Breast epithelium (tissue), 4 donors: ENCODE measurements around the gene METAP1. TPM values are rescaled to one million over a fixed set of nuclear protein-coding genes. Genes with fewer than 3 reads are reported as not detected.
A peak's percentile ranks its signal among the peaks of the same experiment; 100 is the strongest.

ENCODE experiments used
- DNase-seq, 2 donors: peaks; one replicate each; pipeline ENCODE4 v3.0.0-alpha.2; 2019; ENCODE audit warnings: low spot score in 2 of 2
- H3K27ac ChIP-seq, 2 donors: fragments of 200-600 bp; sonication (generic) in 1 of 2; one replicate each; pipeline ENCODE4 v1.5.1; 2016 to 2019; ENCODE audit warnings: mild to moderate bottlenecking in 1 of 2
- H3K27me3 ChIP-seq, 2 donors: fragments of 200-600 bp; sonication (generic) in 1 of 2; one replicate each; pipeline versions ENCODE4 v1.5.1 to v1.6.0; 2017 to 2019; ENCODE audit warnings: control low read depth in 1 of 2, mild to moderate bottlenecking in 1 of 2
- H3K36me3 ChIP-seq: fragments of 200-600 bp; one replicate; pipeline ENCODE4 v1.5.1; 2019
- H3K4me1 ChIP-seq, 2 donors: fragments of 200-600 bp; sonication (generic); one replicate each; pipeline ENCODE4 v1.5.1; 2016 to 2019; ENCODE audit warnings: control low read depth in 1 of 2
- H3K4me3 ChIP-seq, 3 donors: fragments of 200-600 bp; sonication (generic); 1 replicate in 2 of 3; 2 replicates in 1 of 3; pipeline ENCODE4 v1.5.1; 2016 to 2019; ENCODE audit warnings: mild to moderate bottlenecking in 3 of 3, moderate library complexity in 2 of 3
- H3K9me3 ChIP-seq, 2 donors: fragments of 200-600 bp; sonication (generic) in 1 of 2; one replicate each; pipeline ENCODE4 v1.5.1; 2016 to 2019; ENCODE audit warnings: control low read depth in 1 of 2
- POLR2A ChIP-seq: fragments of 450-650 bp; IDR thresholded peaks from one replicate; pipeline ENCODE4 v1.6.1; 2016; ENCODE audit warnings: antibody characterized with exemption, mild to moderate bottlenecking, moderate library complexity
- POLR2AphosphoS5 ChIP-seq, 3 donors: sonication (generic); formaldehyde crosslinking; IDR thresholded peaks; one replicate each; pipeline ENCODE4 v1.6.1; 2017; ENCODE audit warnings: antibody characterized with exemption in 3 of 3
- intact Hi-C: fragments of 100-400 bp; cut with DNase I; formaldehyde crosslinking; loops from one replicate; pipeline ENCODE4 v1.15.1; 2023; ENCODE audit warnings: low total_unique reads
- total RNA-seq, 3 donors: library from RNA; depleted of rRNA; stranded (reverse); fragments of >200 nt; gene quantifications; one replicate each; pipeline ENCODE4 v1.1.0, GENCODE V29; 2016
- TF ChIP-seq, protein P1 (sequence below), 3 donors: fragments of 450-650 bp; IDR thresholded peaks; one replicate each; pipeline ENCODE4 v1.5.1; 2016 to 2017; ENCODE audit warnings: antibody characterized with exemption in 3 of 3, mild to moderate bottlenecking in 3 of 3, moderate library complexity in 3 of 3

METAP1 gene
- 10 to 100 TPM; 22.9 to 54.2 (median 36.7) TPM for total RNA-seq

DNA sequence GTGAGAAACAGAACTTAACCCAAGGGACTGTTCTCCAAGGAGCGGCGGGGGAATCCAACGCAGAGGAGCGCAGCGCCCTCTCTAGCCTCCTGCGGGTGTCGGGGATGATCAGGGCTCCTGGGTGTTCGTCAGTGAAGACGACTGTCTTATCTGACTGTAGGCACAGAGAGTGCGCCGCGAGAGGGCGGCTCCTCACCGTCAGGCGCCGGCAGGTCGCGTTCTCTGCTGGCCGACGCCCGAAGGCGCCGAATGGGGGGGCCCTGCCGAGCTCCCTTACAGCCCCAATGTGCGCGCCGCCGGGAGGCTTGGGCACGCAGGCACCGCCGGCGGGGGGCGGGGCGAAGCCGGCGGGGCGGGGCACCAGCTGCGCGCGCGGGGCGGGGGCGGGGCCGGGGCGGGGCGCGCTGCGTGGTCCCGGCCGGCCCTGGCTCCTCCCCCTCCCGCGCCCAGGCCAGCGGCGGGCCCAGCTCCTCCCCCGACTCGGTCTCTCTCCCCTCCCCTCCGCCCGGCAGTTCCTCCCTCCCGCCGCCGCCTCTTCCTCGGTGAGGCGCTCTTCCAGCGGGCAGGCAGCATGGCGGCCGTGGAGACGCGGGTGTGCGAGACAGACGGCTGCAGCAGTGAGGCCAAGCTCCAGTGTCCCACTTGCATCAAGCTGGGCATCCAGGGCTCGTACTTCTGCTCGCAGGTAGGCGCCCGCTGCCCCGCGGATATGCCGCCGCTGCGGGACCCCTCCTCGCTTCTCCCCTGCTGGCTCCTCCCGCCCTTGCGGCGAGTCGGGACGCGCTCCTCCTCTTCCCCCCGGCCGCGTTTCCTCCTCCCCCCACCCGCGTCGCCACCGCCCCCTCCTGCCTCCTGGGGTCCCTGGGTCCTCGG is at the start of gene METAP1:
Gene METAP1, plus strand, starts transcription at position 539 of the 873 bp plus-strand sequence. Its CDS starts 33 bp downstream, at position 572.
- Histone ChIP-seq H3K36me3 (no peaks in the 10 kb centered on the region), H3K9me3 (no peaks in the 10 kb centered on the region), H3K4me3 (peak within 1 kb of the TSS; percentile 90 to 98 (median 94)), H3K27ac (peak within 1 kb of the TSS; percentile 90 to 91), H3K27me3 (no peaks in the 10 kb centered on the region), H3K4me1 (no peaks in the 10 kb centered on the region)
- peak in 1 of 3 donors; percentile 40 for TF ChIP-seq POLR2AphosphoS5 (IDR thresholded peaks at IDR 0.05)
- TF ChIP-seq POLR2A: no peak
- TF ChIP-seq, protein P1, sequence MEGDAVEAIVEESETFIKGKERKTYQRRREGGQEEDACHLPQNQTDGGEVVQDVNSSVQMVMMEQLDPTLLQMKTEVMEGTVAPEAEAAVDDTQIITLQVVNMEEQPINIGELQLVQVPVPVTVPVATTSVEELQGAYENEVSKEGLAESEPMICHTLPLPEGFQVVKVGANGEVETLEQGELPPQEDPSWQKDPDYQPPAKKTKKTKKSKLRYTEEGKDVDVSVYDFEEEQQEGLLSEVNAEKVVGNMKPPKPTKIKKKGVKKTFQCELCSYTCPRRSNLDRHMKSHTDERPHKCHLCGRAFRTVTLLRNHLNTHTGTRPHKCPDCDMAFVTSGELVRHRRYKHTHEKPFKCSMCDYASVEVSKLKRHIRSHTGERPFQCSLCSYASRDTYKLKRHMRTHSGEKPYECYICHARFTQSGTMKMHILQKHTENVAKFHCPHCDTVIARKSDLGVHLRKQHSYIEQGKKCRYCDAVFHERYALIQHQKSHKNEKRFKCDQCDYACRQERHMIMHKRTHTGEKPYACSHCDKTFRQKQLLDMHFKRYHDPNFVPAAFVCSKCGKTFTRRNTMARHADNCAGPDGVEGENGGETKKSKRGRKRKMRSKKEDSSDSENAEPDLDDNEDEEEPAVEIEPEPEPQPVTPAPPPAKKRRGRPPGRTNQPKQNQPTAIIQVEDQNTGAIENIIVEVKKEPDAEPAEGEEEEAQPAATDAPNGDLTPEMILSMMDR (IDR thresholded peaks at IDR 0.05): peak; percentile 47 to 54 (median 50)
- DNase-seq: peak; percentile 86 to 94
- intact Hi-C loops: loop anchor here (5.0 kb wide), 1 partner anchor 67 kb away; no protein-coding TSS in a partner anchor

GRCh38 chr4:98946359-98946758 is 49.2 kb upstream of the METAP1 start:
- intact Hi-C loops: no loop called here
- Histone ChIP-seq H3K27ac (no peak overlapping the region), H3K4me3 (no peak overlapping the region), H3K36me3 (no peaks in the 10 kb centered on the region), H3K27me3 (no peaks in the 10 kb centered on the region), H3K9me3 (no peaks in the 10 kb centered on the region), H3K4me1 (no peaks in the 10 kb centered on the region)
- TF ChIP-seq, protein P1 (IDR thresholded peaks at IDR 0.05): no peak
- TF ChIP-seq POLR2AphosphoS5 (IDR thresholded peaks at IDR 0.05) (no peak), POLR2A (no peak)
- no peak for DNase-seq

GRCh38 chr4:98950925-98951324 is 44.6 kb upstream of the METAP1 start:
- no peaks in the 10 kb centered on the region for H3K9me3 ChIP-seq
- no peaks in the 10 kb centered on the region for H3K27me3 ChIP-seq
- no peak overlapping the region for H3K27ac ChIP-seq
- no peak overlapping the region for H3K4me3 ChIP-seq
- no peaks in the 10 kb centered on the region for H3K4me1 ChIP-seq
- intact Hi-C loops: no loop called here
- no peaks in the 10 kb centered on the region for H3K36me3 ChIP-seq
- TF ChIP-seq POLR2AphosphoS5 (IDR thresholded peaks at IDR 0.05) (no peak), POLR2A (no peak)
- TF ChIP-seq, protein P1 (IDR thresholded peaks at IDR 0.05): no peak
- DNase-seq: no peak

DNA sequence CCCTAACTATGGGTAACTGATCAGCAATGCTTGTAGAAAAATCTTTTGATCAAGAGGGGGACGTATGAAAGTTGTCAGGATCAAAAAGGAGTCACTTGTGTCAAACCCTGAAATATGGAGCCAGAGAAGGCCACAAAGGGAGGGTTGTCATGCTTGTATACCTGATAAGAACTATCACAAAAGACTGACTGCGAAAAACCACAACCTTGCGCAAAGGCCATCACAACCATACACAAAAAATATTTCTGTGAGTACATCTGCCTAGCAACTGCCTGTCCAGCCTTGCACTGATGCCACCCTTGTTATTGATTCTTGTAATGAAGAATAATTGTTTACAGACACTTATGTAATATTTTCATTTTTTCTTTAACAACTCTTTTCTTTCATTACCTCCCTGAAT is 43.8 kb upstream of the METAP1 start:
- intact Hi-C loops: no loop called here
- DNase-seq: no peak
- no peak for TF ChIP-seq POLR2AphosphoS5 (IDR thresholded peaks at IDR 0.05)
- TF ChIP-seq, protein P1 (IDR thresholded peaks at IDR 0.05): no peak
- TF ChIP-seq POLR2A: no peak
- Histone ChIP-seq H3K4me1 (no peaks in the 10 kb centered on the region), H3K9me3 (no peaks in the 10 kb centered on the region), H3K27ac (no peak overlapping the region), H3K27me3 (no peaks in the 10 kb centered on the region), H3K4me3 (no peak overlapping the region), H3K36me3 (no peaks in the 10 kb centered on the region)

DNA sequence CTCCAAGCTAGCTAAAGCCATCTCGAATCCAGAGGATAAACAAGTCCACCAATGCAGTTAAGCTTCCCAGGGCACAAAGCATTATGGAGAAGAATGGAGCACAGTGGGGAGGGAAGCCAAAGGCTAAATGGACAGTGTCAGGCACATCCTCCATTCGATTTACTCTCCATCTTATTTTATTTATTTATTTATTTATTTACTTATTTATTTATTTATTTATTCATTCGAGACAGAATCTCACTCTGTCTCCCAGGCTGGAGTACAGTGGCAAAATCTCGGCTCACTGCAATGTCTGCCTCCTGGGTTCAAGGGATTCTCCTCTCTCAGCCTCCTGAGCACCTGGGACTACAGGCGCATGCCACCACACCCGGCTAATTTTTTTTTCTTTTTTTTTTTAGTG is 40.3 kb upstream of the METAP1 start:
- Histone ChIP-seq H3K36me3 (no peaks in the 10 kb centered on the region), H3K9me3 (no peaks in the 10 kb centered on the region), H3K4me1 (no peaks in the 10 kb centered on the region), H3K4me3 (no peak overlapping the region), H3K27me3 (no peaks in the 10 kb centered on the region), H3K27ac (no peak overlapping the region)
- intact Hi-C loops: no loop called here
- TF ChIP-seq, protein P1 (IDR thresholded peaks at IDR 0.05): no peak
- TF ChIP-seq POLR2AphosphoS5 (IDR thresholded peaks at IDR 0.05) (no peak), POLR2A (no peak)
- DNase-seq: no peak
